ENCODE data around the gene FLNB. TPM values are rescaled to one million over a fixed set of nuclear protein-coding genes. Genes with fewer than 3 reads are reported as not detected.

FLNB gene
- total RNA-seq, 1 donor from 2014 or later, result 216 TPM

DNA sequence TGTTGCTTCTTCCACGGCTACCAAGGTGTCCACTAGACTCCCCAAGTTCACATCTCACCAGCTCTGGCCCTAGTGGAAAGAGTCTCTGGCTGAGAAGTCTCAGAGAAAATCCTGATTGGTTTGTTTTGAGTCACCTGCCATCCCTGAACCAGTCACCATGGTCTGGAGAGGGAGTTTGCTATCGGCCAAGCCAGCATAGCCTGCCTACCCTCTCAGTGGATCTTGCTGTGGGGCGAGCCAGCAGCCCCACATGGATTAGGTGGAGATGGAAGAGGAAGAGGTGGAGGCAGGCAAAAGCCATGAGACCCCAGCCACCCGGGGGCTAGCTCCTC is 48.1 kb upstream of the FLNB start:
- no peak overlapping the region for H3K27ac Mint-ChIP-seq (ENCODE audit: unreplicated experiment)
- H3K9me3 Mint-ChIP-seq (ENCODE audit: unreplicated experiment), result no peaks in the 10 kb centered on the region
- H3K36me3 Mint-ChIP-seq (ENCODE audit: low read depth, unreplicated experiment), result peaks cover 4% of the 10 kb centered on the region
- TF ChIP-seq, protein P1, sequence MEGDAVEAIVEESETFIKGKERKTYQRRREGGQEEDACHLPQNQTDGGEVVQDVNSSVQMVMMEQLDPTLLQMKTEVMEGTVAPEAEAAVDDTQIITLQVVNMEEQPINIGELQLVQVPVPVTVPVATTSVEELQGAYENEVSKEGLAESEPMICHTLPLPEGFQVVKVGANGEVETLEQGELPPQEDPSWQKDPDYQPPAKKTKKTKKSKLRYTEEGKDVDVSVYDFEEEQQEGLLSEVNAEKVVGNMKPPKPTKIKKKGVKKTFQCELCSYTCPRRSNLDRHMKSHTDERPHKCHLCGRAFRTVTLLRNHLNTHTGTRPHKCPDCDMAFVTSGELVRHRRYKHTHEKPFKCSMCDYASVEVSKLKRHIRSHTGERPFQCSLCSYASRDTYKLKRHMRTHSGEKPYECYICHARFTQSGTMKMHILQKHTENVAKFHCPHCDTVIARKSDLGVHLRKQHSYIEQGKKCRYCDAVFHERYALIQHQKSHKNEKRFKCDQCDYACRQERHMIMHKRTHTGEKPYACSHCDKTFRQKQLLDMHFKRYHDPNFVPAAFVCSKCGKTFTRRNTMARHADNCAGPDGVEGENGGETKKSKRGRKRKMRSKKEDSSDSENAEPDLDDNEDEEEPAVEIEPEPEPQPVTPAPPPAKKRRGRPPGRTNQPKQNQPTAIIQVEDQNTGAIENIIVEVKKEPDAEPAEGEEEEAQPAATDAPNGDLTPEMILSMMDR (IDR thresholded peaks at IDR 0.05; ENCODE audit: unreplicated experiment), result no peak
- DNase-seq (ENCODE audit: low spot score), result no peak
- peaks cover 21% of the 10 kb centered on the region for H3K4me1 Mint-ChIP-seq (ENCODE audit: unreplicated experiment)
- no peak overlapping the region for H3K4me3 Mint-ChIP-seq (ENCODE audit: unreplicated experiment)
- H3K27me3 Mint-ChIP-seq (ENCODE audit: unreplicated experiment), result peaks cover 3% of the 10 kb centered on the region

DNA sequence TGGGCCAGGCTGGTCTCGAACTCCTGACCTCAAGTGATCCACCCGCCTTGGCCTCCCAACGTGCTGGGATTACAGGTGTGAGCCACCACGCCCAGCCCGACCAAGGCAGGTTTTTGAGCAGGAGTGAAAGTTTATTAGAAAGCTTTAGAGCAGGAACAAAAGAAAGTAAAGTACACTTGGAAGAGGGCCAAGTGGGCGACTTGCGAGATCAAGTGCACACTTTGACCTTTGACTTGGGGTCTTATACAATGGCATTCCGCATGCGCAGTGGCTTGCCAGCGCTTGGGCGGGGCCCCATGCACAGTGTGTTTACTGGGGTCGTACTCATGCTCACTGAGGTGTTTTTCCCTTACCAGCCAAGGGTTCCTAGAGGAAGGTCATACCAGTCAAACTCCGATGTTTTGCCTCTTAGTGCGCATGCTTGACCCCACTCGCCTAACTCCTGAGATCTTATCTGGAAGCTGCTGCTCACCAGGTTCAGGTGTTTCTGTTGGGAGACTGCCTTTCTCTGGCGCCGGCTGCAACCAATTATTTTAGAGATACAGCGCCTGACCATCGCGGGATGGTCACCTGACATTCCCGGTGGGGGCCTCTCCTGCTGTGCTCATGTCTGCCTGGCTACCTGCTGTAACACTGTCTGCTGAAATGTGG is 46.9 kb upstream of the FLNB start:
- no peaks in the 10 kb centered on the region for H3K9me3 Mint-ChIP-seq (ENCODE audit: unreplicated experiment)
- no peak overlapping the region for H3K27ac Mint-ChIP-seq (ENCODE audit: unreplicated experiment)
- peaks cover 3% of the 10 kb centered on the region for H3K27me3 Mint-ChIP-seq (ENCODE audit: unreplicated experiment)
- DNase-seq (ENCODE audit: low spot score), result no peak
- no peak overlapping the region for H3K4me3 Mint-ChIP-seq (ENCODE audit: unreplicated experiment)
- peaks cover 19% of the 10 kb centered on the region for H3K4me1 Mint-ChIP-seq (ENCODE audit: unreplicated experiment)
- TF ChIP-seq, protein P1 (IDR thresholded peaks at IDR 0.05; ENCODE audit: unreplicated experiment), result no peak
- H3K36me3 Mint-ChIP-seq (ENCODE audit: low read depth, unreplicated experiment), result peaks cover 4% of the 10 kb centered on the region

DNA sequence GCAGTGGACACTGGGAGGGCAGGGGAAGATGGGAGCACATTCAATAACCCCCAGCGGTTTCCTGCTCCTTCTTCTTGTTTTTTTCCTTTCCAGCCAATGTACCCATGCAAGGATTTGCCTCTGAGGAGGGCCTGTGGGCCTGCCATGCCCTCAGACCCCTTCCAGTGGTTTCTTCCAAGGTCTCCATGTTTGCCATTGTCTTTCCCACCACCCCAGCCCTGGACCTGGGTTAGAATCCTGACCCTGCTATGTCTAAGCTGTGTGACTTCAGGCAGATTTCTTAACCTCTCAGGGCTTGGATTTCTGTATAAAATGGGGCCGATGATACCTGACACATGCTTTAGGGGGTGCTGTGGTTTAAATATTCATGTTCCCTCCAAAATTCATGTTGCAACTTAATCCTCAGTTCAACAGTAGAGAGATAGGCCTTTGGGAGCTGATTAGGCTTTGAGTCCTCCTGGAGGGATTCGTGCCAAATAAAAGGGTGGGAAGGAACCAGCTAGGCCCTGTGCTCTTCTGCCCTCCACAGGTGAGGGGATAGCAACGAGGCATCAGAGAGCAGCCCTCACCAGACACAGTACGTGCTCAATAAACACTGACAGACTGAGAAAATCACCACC is 46.3 kb upstream of the FLNB start:
- no peak overlapping the region for H3K4me3 Mint-ChIP-seq (ENCODE audit: unreplicated experiment)
- no peak overlapping the region for H3K27ac Mint-ChIP-seq (ENCODE audit: unreplicated experiment)
- no peak for DNase-seq (ENCODE audit: low spot score)
- H3K9me3 Mint-ChIP-seq (ENCODE audit: unreplicated experiment), result no peaks in the 10 kb centered on the region
- TF ChIP-seq, protein P1 (IDR thresholded peaks at IDR 0.05; ENCODE audit: unreplicated experiment), result peak; percentile 26
- H3K27me3 Mint-ChIP-seq (ENCODE audit: unreplicated experiment), result peaks cover 3% of the 10 kb centered on the region
- peaks cover 4% of the 10 kb centered on the region for H3K36me3 Mint-ChIP-seq (ENCODE audit: low read depth, unreplicated experiment)
- H3K4me1 Mint-ChIP-seq (ENCODE audit: unreplicated experiment), result peaks cover 12% of the 10 kb centered on the region

DNA sequence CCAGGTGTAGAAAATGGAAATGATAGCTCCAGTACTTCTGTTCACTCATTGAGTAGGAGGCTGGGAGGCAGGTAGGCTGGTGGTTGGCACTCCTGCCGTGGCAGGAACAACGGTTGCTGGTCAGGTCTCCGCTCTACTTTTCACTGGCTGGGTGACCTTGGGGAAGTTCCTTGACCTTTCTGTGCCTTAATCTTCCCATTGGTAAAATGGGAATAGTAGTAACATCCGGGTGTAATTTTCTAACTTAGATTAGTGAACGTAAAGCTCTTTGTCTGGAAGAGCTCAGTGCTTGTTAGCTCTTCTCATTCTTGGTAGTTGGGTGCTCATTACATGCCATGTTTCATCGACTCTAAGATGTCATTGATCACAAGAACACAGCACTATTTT is 45.8 kb upstream of the FLNB start:
- no peak overlapping the region for H3K27ac Mint-ChIP-seq (ENCODE audit: unreplicated experiment)
- DNase-seq (ENCODE audit: low spot score), result no peak
- TF ChIP-seq, protein P1 (IDR thresholded peaks at IDR 0.05; ENCODE audit: unreplicated experiment), result no peak
- H3K36me3 Mint-ChIP-seq (ENCODE audit: low read depth, unreplicated experiment), result peaks cover 4% of the 10 kb centered on the region
- no peaks in the 10 kb centered on the region for H3K9me3 Mint-ChIP-seq (ENCODE audit: unreplicated experiment)
- peaks cover 9% of the 10 kb centered on the region for H3K4me1 Mint-ChIP-seq (ENCODE audit: unreplicated experiment)
- no peak overlapping the region for H3K4me3 Mint-ChIP-seq (ENCODE audit: unreplicated experiment)
- H3K27me3 Mint-ChIP-seq (ENCODE audit: unreplicated experiment), result peaks cover 4% of the 10 kb centered on the region

DNA sequence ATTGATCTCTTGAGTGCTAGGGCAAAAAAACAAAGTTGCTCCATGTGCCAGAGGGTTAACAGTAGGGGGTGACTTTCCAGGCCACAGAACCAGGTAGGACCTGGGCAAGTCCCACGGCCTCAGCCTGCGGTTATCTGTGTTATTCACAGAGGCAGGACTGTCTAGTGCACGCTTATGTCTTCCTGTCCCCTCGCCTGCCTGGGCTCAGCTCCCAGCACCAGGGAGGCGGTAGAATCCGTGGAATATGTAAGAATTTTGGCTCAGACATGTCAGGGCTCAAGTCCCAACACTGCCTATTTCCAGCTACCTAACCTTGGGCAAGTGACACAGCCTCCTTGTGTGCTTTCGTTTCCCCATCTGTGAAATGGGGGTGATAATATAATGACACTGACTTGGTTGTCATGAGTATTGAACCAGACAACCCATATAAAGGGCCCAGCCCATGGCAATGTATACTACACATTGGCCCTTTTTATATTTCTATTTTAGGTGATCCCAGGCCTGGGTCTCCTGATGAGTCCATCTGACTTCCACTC is 44.3 kb upstream of the FLNB start:
- no peak overlapping the region for H3K4me3 Mint-ChIP-seq (ENCODE audit: unreplicated experiment)
- DNase-seq (ENCODE audit: low spot score), result no peak
- no peak overlapping the region for H3K27ac Mint-ChIP-seq (ENCODE audit: unreplicated experiment)
- H3K36me3 Mint-ChIP-seq (ENCODE audit: low read depth, unreplicated experiment), result peaks cover 4% of the 10 kb centered on the region
- no peaks in the 10 kb centered on the region for H3K9me3 Mint-ChIP-seq (ENCODE audit: unreplicated experiment)
- peaks cover 10% of the 10 kb centered on the region for H3K4me1 Mint-ChIP-seq (ENCODE audit: unreplicated experiment)
- TF ChIP-seq, protein P1 (IDR thresholded peaks at IDR 0.05; ENCODE audit: unreplicated experiment), result no peak
- H3K27me3 Mint-ChIP-seq (ENCODE audit: unreplicated experiment), result peaks cover 5% of the 10 kb centered on the region

All from endothelial cell (in vitro differentiated cells).